Stimulated activated CD4-positive, alpha-beta T cell treated with anti-CD3 and anti-CD28 coated beads, TNF-alpha, amount 100 ng/mL, for 24 hours (primary cell): ENCODE results near the gene TDG.
"Not testable (repeated sequence)": the region's sequence is repeated elsewhere in the genome, so short reads cannot be mapped to it uniquely, and the experiment has no call there.

Experiments
- DNase-seq, 3 experiments: peaks; one replicate each; pipeline ENCODE4 v3.0.0-alpha.2; 2020; ENCODE audit warnings: low read depth in 3 of 3

The TDG gene

DNA sequence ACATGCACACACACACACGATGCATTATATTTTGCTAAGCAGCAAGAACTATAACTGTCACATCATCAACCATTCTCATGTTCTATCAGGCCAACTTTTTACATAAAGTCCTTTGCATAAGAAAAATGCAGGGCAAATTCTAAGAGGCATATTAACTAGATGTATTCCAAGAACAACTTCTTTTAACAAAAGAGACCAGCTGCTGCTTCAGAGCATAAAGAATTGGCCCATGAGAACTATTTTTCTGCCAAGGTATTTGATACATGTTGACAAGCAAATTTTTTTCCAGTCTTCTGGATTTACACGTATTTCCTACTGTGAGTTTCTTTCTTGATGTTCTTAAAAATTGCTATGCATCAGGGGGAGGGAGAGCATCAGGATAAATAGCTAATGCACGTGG lies 57.1 kb downstream of the TDG start:
- no peak for DNase-seq

DNA sequence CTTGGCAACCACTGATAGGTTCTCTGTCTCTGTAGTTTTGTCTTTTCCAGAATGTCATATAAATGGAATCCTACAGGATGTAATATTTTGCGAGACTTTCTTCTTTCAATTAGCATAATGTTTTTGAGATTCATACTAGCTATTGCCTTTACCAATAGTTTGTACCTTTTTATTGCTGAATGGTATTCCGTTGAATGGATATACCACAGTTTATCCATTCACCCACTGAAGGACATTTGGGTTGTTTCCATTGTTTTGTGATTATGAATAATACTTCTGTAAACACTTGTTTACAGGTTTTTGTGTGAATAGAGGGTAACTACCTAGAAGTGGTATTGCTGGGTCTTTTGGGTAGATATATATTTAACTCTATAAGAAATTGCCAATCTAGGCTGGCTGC lies 58.0 kb downstream of the TDG start:
- DNase-seq, result no peak

DNA sequence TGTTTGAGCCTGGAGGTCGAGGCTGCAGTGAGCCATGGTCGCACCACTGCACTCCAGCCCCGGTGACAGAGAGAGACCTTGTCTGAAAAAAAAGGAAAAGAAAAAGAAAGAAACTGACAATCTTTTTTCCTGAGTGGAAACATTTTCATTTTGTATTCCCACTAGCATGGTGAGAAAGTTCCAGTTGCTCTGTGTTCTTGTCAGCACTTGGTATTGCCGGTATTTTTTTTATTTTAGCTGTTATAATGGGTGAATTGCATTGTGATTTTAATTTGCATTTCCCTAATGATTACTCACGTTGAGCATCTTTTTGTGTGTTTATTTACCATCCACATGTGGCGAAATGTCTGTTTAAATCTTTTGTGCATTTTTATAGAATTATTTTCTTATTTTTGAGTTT lies 58.7 kb downstream of the TDG start:
- DNase-seq, result no peak

DNA sequence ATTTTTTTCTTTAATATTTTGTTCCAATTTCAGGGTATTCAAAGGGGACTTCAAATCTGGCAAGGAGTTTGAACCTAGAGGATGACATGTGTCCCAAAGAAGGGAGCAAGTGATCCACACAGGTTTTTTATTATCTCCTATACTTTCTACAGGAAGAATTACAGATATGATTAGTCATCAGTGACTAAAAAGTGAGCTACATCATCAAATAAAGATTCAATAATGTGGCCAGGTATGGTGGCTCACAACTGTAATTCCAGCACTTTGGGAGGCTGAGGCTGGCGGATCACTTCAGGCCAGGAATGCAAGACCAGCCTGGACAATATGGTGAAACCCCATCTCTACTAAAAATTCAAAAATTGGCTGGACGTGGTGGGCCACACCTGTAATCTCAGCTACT lies 60.1 kb downstream of the TDG start:
- no peak for DNase-seq

DNA sequence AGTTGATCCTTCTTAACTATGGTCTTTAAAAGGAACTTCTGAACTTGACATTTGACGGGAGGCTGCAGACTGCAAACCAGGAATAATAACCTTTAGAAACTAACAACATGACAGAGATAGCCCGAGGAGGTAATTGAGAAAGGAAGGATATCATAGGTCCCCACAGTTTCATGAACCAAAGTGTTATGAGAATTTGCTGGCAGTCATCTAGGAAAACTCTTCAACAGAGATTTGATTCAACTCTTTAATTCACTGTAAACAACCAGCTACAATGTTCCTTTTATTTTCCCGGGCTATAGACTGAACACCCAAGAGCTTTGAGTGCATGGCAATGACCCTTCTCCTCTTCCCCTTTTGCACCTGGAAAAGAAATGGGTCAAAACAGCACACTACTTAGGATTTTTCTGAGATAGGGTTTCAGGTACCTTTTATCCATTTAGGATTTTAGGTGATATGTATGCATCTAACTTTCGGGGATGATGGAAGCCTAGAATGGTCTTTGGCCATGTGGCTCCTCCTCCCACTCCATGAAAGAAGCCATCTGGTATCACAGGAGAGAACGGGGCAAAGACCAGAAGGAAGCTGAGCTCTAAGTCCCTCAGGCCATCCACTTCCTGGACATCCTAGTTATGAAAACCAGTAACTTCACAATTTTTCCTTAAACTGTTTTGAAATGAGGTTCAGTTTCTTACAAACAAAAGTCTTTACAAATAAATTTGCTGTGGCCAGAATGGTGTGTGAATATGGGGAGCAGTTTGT lies 61.3 kb downstream of the TDG start:
- DNase-seq, result no peak

DNA sequence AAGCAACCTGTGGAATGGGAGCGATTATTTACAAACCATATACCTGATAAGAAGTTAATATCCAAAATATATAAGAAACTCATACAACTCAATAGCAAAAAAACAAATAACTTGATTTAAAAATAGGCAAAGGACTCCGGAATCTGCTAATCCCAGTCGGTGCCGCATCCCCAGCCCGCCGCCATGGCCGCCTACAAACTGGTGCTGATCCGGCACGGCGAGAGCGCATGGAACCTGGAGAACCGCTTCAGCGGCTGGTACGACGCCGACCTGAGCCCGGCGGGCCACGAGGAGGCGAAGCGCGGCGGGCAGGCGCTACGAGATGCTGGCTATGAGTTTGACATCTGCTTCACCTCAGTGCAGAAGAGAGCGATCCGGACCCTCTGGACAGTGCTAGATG lies 64.9 kb downstream of the TDG start:
- DNase-seq, result not testable (repeated sequence)

DNA sequence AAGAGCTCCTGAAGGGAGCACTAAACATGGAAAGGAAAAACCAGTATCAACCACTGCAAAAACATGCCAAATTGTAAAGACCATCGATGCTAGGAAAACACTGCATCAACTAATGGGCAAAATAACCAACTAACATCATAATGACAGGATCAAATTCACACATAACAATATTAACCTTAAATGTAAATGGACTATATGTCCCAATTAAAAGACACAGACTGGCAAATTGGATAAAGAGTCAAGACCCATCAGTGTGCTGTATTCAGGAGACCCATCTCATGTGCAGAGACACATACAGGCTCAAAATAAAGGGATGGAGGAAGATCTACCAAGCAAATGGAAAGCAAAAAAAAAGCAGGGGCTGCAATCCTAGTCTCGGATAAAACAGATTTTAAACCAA lies 70.5 kb downstream of the TDG start:
- not testable (repeated sequence) for DNase-seq
